Kidney epithelial cell (primary cell): Measurements from ENCODE around the gene INTS6. TPM values are rescaled to one million over a fixed set of nuclear protein-coding genes. Genes with fewer than 3 reads are reported as not detected.

ENCODE experiments used
- DNase-seq: peaks from one replicate; pipeline ENCODE4 v3.0.0-alpha.2; 2010; ENCODE audit warnings: low read depth
- H3K27me3 ChIP-seq: 2 replicates; pipeline ENCODE4 v1.6.0; 2011; ENCODE audit warnings: low read length; ENCODE audit not compliant: control insufficient read depth, insufficient read depth
- H3K36me3 ChIP-seq: 2 replicates; pipeline ENCODE4 v1.5.1; 2011; ENCODE audit warnings: low read length; ENCODE audit not compliant: control insufficient read depth, insufficient read depth
- H3K4me3 ChIP-seq: 2 replicates; pipeline ENCODE4 v1.5.1; 2011; ENCODE audit warnings: low read depth, mild to moderate bottlenecking, control low read depth, low read length
- total RNA-seq: library from RNA; depleted of rRNA; stranded (reverse); fragments of >200 nt; gene quantifications from 2 replicates; pipeline ENCODE4 v1.2.3, GENCODE V29; 2015
- TF ChIP-seq, protein P1 (sequence below): IDR thresholded peaks from 2 replicates; pipeline ENCODE4 v1.5.1; 2011; ENCODE audit warnings: mild to moderate bottlenecking, moderate library complexity, low read length, control low read depth, inconsistent platforms; ENCODE audit not compliant: insufficient read depth, poor library complexity, severe bottlenecking

The INTS6 gene
- total RNA-seq, 1 donor from 2014 or later, result 23.2 TPM

DNA sequence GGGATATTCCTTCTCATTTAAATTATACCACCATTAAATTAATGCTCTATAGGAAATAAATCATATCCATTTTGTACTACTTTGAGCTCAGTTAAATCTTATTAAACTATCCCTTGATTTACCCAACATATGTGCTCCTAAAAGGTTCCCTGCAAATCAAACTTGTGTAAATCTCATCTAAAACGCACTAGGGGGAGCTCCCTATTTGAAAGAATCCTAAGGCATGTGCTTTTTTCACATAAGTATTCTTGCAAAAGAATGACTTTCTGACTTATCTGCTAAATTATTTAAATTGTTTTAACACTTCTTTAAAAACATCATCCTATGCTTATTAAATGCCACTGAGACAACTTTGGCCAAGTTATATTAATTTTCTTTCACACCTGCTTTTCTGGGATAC lies 7.9 kb downstream of the INTS6 start:
- Histone ChIP-seq H3K36me3 (no peaks in the 10 kb centered on the region), H3K27me3 (no peaks in the 10 kb centered on the region), H3K4me3 (no peak overlapping the region)
- no peak for DNase-seq
- TF ChIP-seq, protein P1, sequence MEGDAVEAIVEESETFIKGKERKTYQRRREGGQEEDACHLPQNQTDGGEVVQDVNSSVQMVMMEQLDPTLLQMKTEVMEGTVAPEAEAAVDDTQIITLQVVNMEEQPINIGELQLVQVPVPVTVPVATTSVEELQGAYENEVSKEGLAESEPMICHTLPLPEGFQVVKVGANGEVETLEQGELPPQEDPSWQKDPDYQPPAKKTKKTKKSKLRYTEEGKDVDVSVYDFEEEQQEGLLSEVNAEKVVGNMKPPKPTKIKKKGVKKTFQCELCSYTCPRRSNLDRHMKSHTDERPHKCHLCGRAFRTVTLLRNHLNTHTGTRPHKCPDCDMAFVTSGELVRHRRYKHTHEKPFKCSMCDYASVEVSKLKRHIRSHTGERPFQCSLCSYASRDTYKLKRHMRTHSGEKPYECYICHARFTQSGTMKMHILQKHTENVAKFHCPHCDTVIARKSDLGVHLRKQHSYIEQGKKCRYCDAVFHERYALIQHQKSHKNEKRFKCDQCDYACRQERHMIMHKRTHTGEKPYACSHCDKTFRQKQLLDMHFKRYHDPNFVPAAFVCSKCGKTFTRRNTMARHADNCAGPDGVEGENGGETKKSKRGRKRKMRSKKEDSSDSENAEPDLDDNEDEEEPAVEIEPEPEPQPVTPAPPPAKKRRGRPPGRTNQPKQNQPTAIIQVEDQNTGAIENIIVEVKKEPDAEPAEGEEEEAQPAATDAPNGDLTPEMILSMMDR, result peak; percentile 13

DNA sequence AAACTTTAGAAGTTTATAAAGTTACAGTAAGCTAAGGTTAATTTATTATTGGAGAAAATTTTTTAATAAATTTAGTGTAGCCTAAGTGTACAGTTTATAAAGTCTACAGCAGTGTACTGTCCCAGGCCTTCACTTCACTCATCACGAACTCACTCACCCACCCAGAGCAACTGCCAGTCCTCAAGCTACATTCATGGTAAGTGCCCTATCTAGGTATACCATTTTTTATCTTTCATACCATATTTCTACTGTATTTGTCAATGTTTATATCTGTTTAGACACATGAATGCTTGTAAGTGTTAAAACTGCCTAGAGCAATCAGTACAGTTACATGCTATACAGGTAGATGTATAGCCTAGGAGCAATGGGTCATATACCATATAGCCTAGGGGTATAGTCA lies 12.5 kb downstream of the INTS6 start:
- H3K36me3 ChIP-seq, result no peaks in the 10 kb centered on the region
- H3K4me3 ChIP-seq, result no peak overlapping the region
- no peaks in the 10 kb centered on the region for H3K27me3 ChIP-seq
- no peak for DNase-seq
- TF ChIP-seq, protein P1, result no peak

DNA sequence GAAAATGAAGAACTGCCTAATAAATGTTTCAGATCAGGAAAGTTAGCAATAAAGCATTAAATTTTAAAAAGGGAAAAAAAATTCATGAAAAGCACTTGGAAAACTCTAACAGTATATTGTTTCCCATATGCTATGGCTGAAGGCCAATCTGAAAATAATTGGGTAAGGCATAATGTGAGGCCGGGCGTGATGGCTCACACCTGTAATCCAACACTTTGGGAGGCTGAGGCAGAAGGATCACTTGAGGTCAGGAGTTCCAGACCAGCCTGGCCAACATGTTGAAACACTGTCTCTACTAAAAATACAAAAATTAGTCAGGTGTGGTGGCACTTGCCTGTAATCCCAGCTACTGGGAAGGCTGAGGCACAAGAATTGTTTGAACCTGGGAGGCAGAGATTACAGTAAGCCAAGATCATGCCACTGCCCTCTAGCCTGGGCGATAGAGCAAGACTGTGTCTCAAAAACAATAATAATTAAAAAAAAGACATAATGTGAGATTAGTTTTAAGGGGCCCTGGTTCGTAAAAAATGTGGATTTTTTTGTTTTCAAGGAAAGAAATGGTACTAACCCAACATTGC lies 15.2 kb downstream of the INTS6 start:
- DNase-seq, result no peak
- no peaks in the 10 kb centered on the region for H3K36me3 ChIP-seq
- no peak overlapping the region for H3K4me3 ChIP-seq
- TF ChIP-seq, protein P1, result no peak
- H3K27me3 ChIP-seq, result no peaks in the 10 kb centered on the region

DNA sequence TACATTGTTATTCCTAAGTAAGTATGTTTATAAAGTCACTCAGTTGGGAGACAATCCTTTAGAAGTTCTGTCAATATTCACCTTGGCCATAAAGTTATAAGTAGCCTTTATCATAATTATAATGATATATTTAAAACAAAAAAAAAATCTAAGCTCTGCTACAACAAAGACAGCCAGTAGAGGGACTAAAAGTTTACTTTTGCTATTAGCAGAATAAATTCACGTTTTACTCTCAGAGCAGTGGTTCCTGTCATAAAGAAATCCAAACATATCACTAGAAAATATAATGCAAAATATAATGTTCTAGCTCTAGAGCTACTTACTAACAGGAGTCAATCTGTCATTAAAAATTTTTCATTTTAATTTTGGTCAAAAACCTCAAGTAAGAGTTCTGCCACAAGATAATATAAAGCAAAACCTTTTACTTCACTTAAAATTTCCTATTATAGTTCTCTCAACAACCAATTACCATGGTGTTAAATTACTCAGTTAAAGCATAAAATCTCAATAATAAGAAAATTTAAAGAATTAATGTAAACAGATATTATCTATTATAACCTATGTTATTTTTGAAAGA lies 17.7 kb downstream of the INTS6 start:
- TF ChIP-seq, protein P1, result peak; percentile 40
- H3K4me3 ChIP-seq, result no peak overlapping the region
- H3K27me3 ChIP-seq, result no peaks in the 10 kb centered on the region
- DNase-seq, result no peak
- H3K36me3 ChIP-seq, result no peaks in the 10 kb centered on the region

DNA sequence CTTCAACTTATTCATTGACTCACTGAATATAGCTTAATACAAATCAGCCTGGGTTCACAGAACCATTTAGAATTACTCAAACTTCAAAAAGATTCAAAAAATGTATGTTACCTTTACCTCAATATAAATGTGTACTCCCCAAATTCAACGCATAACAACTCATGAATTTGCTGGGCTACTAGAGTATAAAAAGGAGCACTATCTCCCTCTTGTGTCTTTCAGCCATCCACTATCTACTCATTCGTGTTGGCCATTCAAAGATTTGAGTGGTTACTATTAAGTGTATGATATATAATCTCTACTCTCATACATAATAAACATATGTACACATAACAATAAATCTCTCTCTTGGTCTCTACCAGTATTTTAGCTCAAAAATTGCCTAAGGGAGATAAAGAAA lies 20.3 kb downstream of the INTS6 start:
- no peaks in the 10 kb centered on the region for H3K36me3 ChIP-seq
- DNase-seq, result no peak
- H3K4me3 ChIP-seq, result no peak overlapping the region

More for the DNA sequence above, 20.3 kb downstream of the INTS6 start:
- TF ChIP-seq, protein P1, result no peak
- H3K27me3 ChIP-seq, result no peaks in the 10 kb centered on the region
